Measurements from ENCODE around the gene DBNDD2.

DNA sequence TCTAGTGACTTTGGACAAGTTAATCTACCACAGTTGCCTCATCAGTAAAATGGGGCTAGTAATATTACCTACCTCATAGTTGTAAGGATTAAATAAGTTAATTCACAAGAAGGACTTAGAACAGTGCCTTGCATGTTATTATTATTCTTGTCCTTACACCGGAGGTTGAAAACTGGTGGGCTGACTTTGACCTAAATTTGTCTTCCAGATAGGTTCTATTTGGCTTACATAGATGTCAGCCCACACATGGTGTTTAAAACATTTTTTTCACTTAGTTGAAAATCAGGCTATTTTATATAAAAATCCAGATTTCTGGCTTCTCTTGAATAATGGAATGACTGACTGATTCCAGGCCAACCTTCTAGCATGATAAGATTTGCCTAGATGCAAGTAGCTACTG lies 41.9 kb upstream of the DBNDD2 start:
- TF ChIP-seq CTCF (IDR thresholded peaks at IDR 0.05 in 8 of 11, conservative IDR thresholded peaks at IDR 0.05 in 3 of 11), result no peak
- no peak for TF ChIP-seq POLR2A (IDR thresholded peaks at IDR 0.05)
- TF ChIP-seq POLR2AphosphoS5 (IDR thresholded peaks at IDR 0.05), result no peak
